ENCODE data around the gene IQGAP2.
"Not testable (repeated sequence)": the region's sequence is repeated elsewhere in the genome, so short reads cannot be mapped to it uniquely, and the experiment has no call there.

Gene IQGAP2

DNA sequence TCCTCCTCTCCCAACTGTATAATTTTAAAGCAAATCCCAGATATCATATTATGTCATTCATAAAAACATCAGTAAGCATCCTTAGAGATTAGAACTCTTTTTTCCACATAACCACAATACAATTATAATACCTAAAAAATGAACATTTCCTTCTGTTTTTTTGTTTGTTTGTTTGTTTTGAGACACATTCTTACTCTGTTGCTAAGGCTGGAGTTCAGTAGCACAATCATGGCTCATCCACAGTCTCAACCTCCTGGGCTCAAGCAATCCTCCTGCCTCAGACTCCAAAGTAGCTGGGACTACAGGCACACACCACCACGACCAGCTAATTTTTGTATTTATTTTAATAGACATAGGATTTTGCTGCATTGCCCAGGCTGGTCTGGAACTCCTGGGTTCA lies 320.8 kb downstream of the IQGAP2 start:
- no peaks in the 10 kb centered on the region for H3K36me3 ChIP-seq (ENCODE audit: control insufficient read depth, insufficient read depth, low read length)
- no peaks in the 10 kb centered on the region for H3K9me3 ChIP-seq (ENCODE audit: control insufficient read depth, low read length)
- no peak overlapping the region for H3K4me3 ChIP-seq (ENCODE audit: low read length)
- no peaks in the 10 kb centered on the region for H3K27me3 ChIP-seq (ENCODE audit: control insufficient read depth, insufficient read depth, low read length)
- no peak overlapping the region for H3K9ac ChIP-seq (ENCODE audit: low read length)
- H3K4me1 ChIP-seq (ENCODE audit: control insufficient read depth, insufficient read depth, low read length), result no peaks in the 10 kb centered on the region

DNA sequence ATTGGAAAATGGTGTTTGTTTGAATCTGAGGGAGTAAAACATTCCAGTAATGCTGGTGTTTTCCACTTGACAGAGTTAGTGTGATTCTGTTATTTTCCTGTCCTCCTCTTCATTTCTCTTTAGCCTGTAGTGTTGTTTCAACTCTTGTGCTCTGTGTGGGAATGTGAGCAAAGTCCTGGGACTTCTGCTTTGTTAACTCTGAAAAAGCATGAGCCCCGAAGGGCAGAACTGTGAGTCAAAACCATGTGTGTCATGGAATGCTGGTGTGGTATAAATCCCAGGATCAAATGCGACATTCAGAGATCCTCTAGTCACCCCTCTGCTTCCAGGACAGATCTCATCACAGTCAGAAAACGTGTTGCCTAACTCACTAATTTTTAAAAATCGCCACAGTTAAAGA lies 321.8 kb downstream of the IQGAP2 start:
- Histone ChIP-seq H3K9ac (ENCODE audit: low read length) (no peak overlapping the region), H3K36me3 (ENCODE audit: control insufficient read depth, insufficient read depth, low read length) (no peaks in the 10 kb centered on the region), H3K27me3 (ENCODE audit: control insufficient read depth, insufficient read depth, low read length) (no peaks in the 10 kb centered on the region), H3K4me3 (ENCODE audit: low read length) (no peak overlapping the region), H3K9me3 (ENCODE audit: control insufficient read depth, low read length) (no peaks in the 10 kb centered on the region), H3K4me1 (ENCODE audit: control insufficient read depth, insufficient read depth, low read length) (no peaks in the 10 kb centered on the region)

DNA sequence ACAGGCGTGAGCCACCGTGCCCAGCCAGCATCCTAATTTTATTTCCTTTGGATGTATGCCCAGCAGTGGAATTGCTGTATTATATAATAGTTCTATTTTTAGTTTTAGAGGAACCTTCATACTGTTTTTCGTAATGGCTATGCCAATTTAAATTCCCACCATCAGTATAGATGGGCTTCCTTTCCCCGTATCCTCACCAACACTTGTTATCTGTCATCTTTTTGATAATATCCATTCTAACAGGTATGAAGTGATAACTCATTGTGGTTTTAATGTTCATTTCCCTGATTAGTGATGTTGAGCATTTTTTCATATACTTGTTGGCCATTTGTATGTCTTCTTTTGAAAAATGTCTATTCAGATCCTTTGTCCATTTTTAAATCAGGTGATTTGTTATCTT lies 325.9 kb downstream of the IQGAP2 start:
- H3K9me3 ChIP-seq (ENCODE audit: control insufficient read depth, low read length), result no peaks in the 10 kb centered on the region
- H3K4me3 ChIP-seq (ENCODE audit: low read length), result no peak overlapping the region

DNA sequence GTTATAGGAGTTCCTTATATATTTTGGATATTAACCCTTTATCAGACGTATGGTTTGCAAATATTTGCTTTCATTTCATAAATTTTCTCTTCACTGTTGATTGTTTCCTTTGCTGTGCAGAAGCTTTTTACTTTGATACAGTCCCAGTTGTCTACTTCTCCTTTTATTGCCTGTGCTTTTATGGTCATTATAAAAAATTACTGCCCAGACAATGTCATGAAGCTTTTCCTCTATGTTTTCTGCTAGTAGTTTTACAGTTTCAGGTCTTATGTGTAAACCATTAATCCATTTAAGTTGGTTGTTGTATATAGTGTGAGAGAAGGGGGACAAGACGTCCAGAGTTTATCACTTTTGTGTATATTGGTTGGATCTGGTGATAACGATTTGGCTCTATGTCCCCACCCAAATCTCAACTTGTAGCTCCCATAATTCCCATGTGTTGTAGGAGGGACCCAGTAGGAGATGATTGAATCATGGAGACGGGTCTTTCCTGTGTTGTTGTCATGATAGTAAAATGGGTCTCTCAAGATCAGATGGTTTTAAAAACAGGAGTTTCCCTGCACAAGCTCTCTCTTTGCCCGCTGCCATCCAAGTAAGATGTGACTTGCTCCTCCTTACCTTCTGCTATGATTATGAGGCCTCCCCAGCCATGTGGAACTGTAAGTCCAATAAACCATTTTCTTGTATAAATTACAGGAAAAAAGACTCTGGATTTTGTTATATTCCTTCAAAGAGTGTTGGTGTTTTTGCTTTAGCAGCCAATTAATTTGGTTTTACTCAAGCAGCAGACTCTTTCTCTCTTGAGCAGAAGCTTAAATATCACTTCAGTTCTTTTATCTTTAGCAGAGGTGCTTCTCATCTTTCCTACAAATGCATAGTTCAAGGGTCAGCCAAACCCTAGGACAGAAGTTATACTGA lies 326.5 kb downstream of the IQGAP2 start:
- no peaks in the 10 kb centered on the region for H3K27me3 ChIP-seq (ENCODE audit: control insufficient read depth, insufficient read depth, low read length)
- no peak overlapping the region for H3K9ac ChIP-seq (ENCODE audit: low read length)
- no peak overlapping the region for H3K4me3 ChIP-seq (ENCODE audit: low read length)
- H3K9me3 ChIP-seq (ENCODE audit: control insufficient read depth, low read length), result no peaks in the 10 kb centered on the region
- H3K36me3 ChIP-seq (ENCODE audit: control insufficient read depth, insufficient read depth, low read length), result no peaks in the 10 kb centered on the region
- no peaks in the 10 kb centered on the region for H3K4me1 ChIP-seq (ENCODE audit: control insufficient read depth, insufficient read depth, low read length)

More for the DNA sequence above, 325.9 kb downstream of the IQGAP2 start:
- Histone ChIP-seq H3K4me1 (ENCODE audit: control insufficient read depth, insufficient read depth, low read length) (no peaks in the 10 kb centered on the region), H3K27me3 (ENCODE audit: control insufficient read depth, insufficient read depth, low read length) (no peaks in the 10 kb centered on the region), H3K36me3 (ENCODE audit: control insufficient read depth, insufficient read depth, low read length) (no peaks in the 10 kb centered on the region), H3K9ac (ENCODE audit: low read length) (no peak overlapping the region)

DNA sequence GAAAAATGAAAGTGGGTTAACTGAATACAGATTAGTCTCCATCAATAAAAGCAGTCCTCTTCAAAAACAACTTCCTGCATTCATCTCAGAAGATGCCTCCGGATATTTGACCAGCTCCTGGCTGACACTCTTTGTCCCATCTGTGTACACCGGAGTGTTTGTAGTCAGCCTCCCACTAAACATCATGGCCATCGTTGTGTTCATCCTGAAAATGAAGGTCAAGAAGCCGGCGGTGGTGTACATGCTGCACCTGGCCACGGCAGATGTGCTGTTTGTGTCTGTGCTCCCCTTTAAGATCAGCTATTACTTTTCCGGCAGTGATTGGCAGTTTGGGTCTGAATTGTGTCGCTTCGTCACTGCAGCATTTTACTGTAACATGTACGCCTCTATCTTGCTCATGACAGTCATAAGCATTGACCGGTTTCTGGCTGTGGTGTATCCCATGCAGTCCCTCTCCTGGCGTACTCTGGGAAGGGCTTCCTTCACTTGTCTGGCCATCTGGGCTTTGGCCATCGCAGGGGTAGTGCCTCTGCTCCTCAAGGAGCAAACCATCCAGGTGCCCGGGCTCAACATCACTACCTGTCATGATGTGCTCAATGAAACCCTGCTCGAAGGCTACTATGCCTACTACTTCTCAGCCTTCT lies 329.4 kb downstream of the IQGAP2 start:
- Histone ChIP-seq H3K4me1 (ENCODE audit: control insufficient read depth, insufficient read depth, low read length) (no peaks in the 10 kb centered on the region), H3K36me3 (ENCODE audit: control insufficient read depth, insufficient read depth, low read length) (no peaks in the 10 kb centered on the region), H3K9ac (ENCODE audit: low read length) (no peak overlapping the region), H3K9me3 (ENCODE audit: control insufficient read depth, low read length) (no peaks in the 10 kb centered on the region), H3K4me3 (ENCODE audit: low read length) (no peak overlapping the region), H3K27me3 (ENCODE audit: control insufficient read depth, insufficient read depth, low read length) (no peaks in the 10 kb centered on the region)

DNA sequence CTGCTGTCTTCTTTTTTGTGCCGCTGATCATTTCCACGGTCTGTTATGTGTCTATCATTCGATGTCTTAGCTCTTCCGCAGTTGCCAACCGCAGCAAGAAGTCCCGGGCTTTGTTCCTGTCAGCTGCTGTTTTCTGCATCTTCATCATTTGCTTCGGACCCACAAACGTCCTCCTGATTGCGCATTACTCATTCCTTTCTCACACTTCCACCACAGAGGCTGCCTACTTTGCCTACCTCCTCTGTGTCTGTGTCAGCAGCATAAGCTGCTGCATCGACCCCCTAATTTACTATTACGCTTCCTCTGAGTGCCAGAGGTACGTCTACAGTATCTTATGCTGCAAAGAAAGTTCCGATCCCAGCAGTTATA lies 329.9 kb downstream of the IQGAP2 start:
- Histone ChIP-seq H3K36me3 (ENCODE audit: control insufficient read depth, insufficient read depth, low read length) (no peaks in the 10 kb centered on the region), H3K4me3 (ENCODE audit: low read length) (no peak overlapping the region), H3K27me3 (ENCODE audit: control insufficient read depth, insufficient read depth, low read length) (no peaks in the 10 kb centered on the region), H3K4me1 (ENCODE audit: control insufficient read depth, insufficient read depth, low read length) (no peaks in the 10 kb centered on the region), H3K9me3 (ENCODE audit: control insufficient read depth, low read length) (no peaks in the 10 kb centered on the region), H3K9ac (ENCODE audit: low read length) (no peak overlapping the region)

DNA sequence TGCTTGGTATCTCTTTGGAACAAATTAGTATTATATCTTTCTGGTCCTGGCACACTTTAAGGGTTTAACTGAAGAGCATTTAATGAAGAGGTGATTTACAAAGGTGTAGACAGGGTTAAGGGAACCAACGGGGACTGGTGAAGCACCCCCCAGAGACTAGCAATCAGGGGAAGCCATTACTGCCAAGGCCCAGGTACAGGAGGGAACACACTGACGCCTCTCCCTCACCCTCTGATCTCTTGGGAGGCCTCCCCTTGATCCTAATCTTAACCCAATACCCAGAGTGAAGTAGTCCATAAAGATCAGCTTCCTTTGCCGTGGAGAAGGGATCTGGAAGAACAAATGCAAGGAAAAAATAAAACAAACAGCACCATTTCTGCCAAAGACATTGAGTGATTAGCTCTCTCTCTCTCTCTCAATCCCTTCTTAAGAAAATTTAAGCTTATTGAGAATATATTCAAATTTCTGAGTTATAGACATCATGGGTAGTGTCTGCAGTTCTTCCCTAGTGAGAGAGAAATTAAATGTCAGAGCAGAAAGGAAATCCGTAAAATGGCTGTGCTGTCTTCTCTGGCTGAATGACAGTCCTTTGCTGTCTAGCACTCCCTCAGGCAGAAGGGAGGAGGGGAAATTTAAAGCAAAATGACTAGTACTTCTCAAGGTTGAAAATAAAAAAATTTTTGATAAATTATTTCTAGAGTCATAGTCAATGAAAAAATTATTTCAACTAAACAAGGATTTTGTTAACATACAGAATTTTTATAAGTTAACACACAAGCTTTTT lies 332.9 kb downstream of the IQGAP2 start:
- H3K4me3 ChIP-seq (ENCODE audit: low read length), result no peak overlapping the region
- no peaks in the 10 kb centered on the region for H3K27me3 ChIP-seq (ENCODE audit: control insufficient read depth, insufficient read depth, low read length)
- no peaks in the 10 kb centered on the region for H3K4me1 ChIP-seq (ENCODE audit: control insufficient read depth, insufficient read depth, low read length)
- no peaks in the 10 kb centered on the region for H3K9me3 ChIP-seq (ENCODE audit: control insufficient read depth, low read length)
- no peak overlapping the region for H3K9ac ChIP-seq (ENCODE audit: low read length)
- no peaks in the 10 kb centered on the region for H3K36me3 ChIP-seq (ENCODE audit: control insufficient read depth, insufficient read depth, low read length)

DNA sequence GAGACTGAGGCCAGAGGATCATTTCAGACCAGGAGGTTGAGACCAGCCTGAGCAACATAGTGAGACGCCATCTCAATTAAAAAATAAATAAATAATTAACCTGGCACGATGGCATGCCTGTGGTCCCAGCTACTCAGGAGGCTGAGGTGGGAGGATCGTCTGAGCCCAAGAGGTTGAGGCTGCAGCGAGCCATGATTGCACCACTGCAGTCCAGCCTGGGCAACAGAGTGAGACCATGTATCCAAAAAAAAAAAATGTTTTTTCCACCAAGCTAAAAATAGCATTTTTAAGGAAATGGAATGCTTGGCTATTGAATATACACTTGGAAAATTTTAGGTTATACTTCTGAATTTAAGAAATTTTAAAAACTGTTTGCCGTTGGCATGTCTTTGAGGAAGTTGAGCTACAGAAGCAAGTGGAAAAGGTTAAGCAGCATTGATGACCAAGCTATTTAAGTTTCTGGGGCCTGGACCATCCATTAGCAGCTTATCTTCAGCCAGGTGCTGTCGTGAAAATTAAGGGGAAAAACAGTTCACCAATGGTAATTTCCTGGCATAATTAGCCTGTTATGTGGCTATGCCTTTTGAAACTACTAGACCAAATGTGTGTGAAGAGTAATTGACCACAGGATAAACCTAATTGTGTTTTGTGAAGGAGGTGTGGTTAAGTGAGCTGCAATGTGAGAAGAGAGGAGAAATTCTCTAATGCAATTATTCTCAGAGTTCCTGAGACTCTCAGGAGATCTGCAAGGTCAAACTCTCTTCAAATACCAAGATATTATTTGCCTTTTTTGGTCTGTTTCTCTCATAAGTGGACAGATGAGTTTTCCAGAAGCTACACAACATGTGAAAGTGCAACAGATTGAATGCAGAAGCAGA lies 333.8 kb downstream of the IQGAP2 start:
- no peaks in the 10 kb centered on the region for H3K27me3 ChIP-seq (ENCODE audit: control insufficient read depth, insufficient read depth, low read length)
- no peaks in the 10 kb centered on the region for H3K9me3 ChIP-seq (ENCODE audit: control insufficient read depth, low read length)
- H3K4me3 ChIP-seq (ENCODE audit: low read length), result no peak overlapping the region
- no peak overlapping the region for H3K9ac ChIP-seq (ENCODE audit: low read length)
- no peaks in the 10 kb centered on the region for H3K4me1 ChIP-seq (ENCODE audit: control insufficient read depth, insufficient read depth, low read length)
- no peaks in the 10 kb centered on the region for H3K36me3 ChIP-seq (ENCODE audit: control insufficient read depth, insufficient read depth, low read length)

DNA sequence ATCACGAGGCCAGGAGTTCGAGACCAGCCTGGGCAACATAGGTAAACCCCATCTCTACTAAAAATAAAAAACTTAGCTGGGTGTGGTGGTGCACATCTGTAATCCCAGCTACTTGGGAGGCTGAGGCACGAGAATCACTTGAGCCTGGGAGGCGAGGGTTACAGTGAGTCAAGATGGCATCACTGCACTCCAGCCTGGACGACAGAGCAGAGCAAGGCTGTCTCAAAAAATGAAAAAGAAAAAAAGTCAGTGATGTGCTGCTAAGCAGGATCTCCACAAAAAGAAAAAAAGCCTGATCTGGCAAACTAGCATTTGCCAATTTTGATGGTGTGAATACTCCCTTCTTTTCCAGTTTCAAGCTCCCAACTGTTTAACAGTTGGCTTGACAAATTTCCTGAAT lies 334.8 kb downstream of the IQGAP2 start:
- H3K9ac ChIP-seq (ENCODE audit: low read length), result no peak overlapping the region
- no peaks in the 10 kb centered on the region for H3K9me3 ChIP-seq (ENCODE audit: control insufficient read depth, low read length)
- H3K4me1 ChIP-seq (ENCODE audit: control insufficient read depth, insufficient read depth, low read length), result no peaks in the 10 kb centered on the region
- H3K27me3 ChIP-seq (ENCODE audit: control insufficient read depth, insufficient read depth, low read length), result no peaks in the 10 kb centered on the region
- no peak overlapping the region for H3K4me3 ChIP-seq (ENCODE audit: low read length)
- no peaks in the 10 kb centered on the region for H3K36me3 ChIP-seq (ENCODE audit: control insufficient read depth, insufficient read depth, low read length)

DNA sequence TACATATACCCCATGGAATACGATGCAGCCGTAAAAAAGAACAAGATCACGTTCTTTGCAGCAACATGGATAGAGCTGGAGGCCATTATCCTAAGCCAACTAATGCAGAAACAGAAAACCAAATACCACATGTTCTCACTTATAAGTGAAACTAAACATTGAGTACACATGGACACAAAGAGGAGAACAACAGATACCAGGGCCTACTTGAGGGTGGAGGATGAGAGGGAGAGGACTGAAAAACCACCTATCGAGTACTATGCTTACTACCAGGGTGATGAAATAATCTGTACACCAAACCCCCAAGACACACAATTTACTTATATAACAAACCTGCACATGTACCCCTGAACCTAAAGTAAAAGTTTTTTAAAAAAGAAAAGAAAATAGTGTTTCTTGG lies 338.4 kb downstream of the IQGAP2 start:
- H3K9ac ChIP-seq (ENCODE audit: low read length); H3K4me3 ChIP-seq (ENCODE audit: low read length); H3K4me1 ChIP-seq (ENCODE audit: control insufficient read depth, insufficient read depth, low read length); H3K36me3 ChIP-seq (ENCODE audit: control insufficient read depth, insufficient read depth, low read length); H3K27me3 ChIP-seq (ENCODE audit: control insufficient read depth, insufficient read depth, low read length); H3K9me3 ChIP-seq (ENCODE audit: control insufficient read depth, low read length): not testable (repeated sequence)

DNA sequence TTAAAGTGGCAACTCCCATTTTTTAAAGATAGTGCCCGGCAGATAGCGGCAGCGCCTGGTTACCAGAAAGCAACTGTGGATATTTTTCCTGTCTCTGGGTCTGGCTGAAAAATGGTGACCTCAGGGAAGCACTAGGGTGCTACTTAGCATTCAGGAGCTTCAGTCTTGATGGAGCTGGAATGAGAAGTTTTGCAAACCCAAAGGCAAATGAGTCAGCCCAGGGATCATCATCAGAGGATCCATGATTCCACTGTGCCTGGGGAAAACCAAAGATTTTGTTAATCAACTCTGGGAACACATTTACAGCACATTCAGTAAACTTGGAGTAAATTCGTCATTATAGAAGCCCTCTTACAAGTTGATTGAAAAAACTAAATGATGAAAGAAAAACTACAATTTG lies 339.5 kb downstream of the IQGAP2 start:
- Histone ChIP-seq H3K36me3 (ENCODE audit: control insufficient read depth, insufficient read depth, low read length) (no peaks in the 10 kb centered on the region), H3K9ac (ENCODE audit: low read length) (no peak overlapping the region), H3K4me3 (ENCODE audit: low read length) (no peak overlapping the region), H3K27me3 (ENCODE audit: control insufficient read depth, insufficient read depth, low read length) (no peaks in the 10 kb centered on the region), H3K4me1 (ENCODE audit: control insufficient read depth, insufficient read depth, low read length) (no peaks in the 10 kb centered on the region), H3K9me3 (ENCODE audit: control insufficient read depth, low read length) (no peaks in the 10 kb centered on the region)
